ENCODE data around the gene R3HCC1L.

R3HCC1L gene

DNA sequence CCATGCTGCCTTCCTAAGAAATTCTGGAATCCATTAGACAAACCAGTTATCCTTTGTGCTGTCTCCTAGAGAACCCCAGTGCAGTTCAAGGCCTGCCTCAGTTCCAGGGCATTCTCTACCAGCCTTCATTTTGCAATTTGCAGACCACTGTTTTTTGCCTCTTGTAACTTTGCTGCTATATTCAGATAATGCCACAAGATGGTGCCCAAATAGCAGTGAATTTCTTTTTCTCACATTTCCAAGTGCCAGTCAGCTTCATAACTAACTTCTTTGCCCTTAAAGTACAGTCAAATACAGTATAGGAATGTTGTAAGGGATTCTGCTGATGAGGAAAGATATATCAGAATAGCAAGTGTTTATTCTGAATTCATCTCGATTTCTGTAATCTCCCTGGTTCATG, 108.4 kb downstream of the R3HCC1L start:
- TF ChIP-seq, protein P1, sequence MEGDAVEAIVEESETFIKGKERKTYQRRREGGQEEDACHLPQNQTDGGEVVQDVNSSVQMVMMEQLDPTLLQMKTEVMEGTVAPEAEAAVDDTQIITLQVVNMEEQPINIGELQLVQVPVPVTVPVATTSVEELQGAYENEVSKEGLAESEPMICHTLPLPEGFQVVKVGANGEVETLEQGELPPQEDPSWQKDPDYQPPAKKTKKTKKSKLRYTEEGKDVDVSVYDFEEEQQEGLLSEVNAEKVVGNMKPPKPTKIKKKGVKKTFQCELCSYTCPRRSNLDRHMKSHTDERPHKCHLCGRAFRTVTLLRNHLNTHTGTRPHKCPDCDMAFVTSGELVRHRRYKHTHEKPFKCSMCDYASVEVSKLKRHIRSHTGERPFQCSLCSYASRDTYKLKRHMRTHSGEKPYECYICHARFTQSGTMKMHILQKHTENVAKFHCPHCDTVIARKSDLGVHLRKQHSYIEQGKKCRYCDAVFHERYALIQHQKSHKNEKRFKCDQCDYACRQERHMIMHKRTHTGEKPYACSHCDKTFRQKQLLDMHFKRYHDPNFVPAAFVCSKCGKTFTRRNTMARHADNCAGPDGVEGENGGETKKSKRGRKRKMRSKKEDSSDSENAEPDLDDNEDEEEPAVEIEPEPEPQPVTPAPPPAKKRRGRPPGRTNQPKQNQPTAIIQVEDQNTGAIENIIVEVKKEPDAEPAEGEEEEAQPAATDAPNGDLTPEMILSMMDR (IDR thresholded peaks at IDR 0.05; ENCODE audit: poor library complexity, severe bottlenecking) = peak; percentile 49
- DNase-seq (ENCODE audit: low spot score) (no peak), ATAC-seq (ENCODE audit: low read depth) (no peak)

DNA sequence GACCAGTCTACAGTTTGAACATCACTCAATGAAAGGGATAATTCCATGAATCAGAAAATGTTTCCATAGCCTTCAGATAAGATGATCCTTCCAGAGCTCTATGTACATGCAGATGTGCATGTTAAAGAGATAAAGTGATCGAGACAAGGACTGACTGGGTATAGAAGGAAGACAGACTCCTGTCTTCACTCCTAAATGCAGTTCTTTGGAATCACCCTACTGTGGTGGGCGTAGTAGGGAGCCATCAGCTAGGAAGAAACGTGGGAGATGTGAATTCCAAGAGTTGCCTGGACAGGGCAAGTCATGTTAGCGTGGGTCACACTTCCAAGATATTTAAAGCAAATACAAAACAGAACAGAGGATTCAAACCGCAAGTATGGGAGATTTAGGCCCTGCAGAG, 109.7 kb downstream of the R3HCC1L start:
- no peak overlapping the region for H3K4me3 ChIP-seq (ENCODE audit: severe bottlenecking)
- peaks cover 79% of the 10 kb centered on the region for H3K36me3 ChIP-seq (ENCODE audit: low read depth)
- H3K27me3 ChIP-seq (ENCODE audit: insufficient read depth, poor library complexity, severe bottlenecking) = no peaks in the 10 kb centered on the region
- TF ChIP-seq, protein P1 (IDR thresholded peaks at IDR 0.05; ENCODE audit: poor library complexity, severe bottlenecking) = no peak
- H3K4me1 ChIP-seq (ENCODE audit: insufficient read depth, poor library complexity, severe bottlenecking) = no peaks in the 10 kb centered on the region
- DNase-seq (ENCODE audit: low spot score) (no peak), ATAC-seq (ENCODE audit: low read depth) (no peak)
- H3K9me3 ChIP-seq (ENCODE audit: severe bottlenecking) = no peaks in the 10 kb centered on the region
- no peak overlapping the region for H3K27ac ChIP-seq (ENCODE audit: poor library complexity, severe bottlenecking)

More for the DNA sequence above, 108.4 kb downstream of the R3HCC1L start:
- Histone ChIP-seq H3K27me3 (ENCODE audit: insufficient read depth, poor library complexity, severe bottlenecking) (no peaks in the 10 kb centered on the region), H3K27ac (ENCODE audit: poor library complexity, severe bottlenecking) (no peak overlapping the region), H3K4me3 (ENCODE audit: severe bottlenecking) (no peak overlapping the region), H3K4me1 (ENCODE audit: insufficient read depth, poor library complexity, severe bottlenecking) (no peaks in the 10 kb centered on the region), H3K36me3 (ENCODE audit: low read depth) (peaks cover 82% of the 10 kb centered on the region), H3K9me3 (ENCODE audit: severe bottlenecking) (no peaks in the 10 kb centered on the region)

DNA sequence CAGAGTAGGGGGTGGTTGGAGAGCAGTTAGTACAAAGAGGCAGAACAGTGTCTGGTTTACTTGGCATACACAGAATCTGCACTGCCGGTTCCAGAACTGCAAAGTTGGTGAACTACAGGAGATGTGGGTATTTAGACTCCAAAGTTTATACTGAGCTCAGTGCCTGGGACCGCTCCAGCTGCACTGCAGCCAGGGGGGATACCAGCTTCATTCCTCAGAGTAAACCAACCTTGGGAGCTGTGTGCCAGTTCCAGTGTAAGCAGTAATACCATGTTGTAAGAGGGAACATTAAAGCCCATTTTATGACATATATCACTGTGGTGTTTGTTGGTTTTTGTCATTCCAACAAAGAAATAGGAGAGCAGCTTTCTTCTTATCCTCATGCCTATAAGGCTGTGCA, 110.1 kb downstream of the R3HCC1L start:
- H3K27ac ChIP-seq (ENCODE audit: poor library complexity, severe bottlenecking) = no peak overlapping the region
- TF ChIP-seq, protein P1 (IDR thresholded peaks at IDR 0.05; ENCODE audit: poor library complexity, severe bottlenecking) = no peak
- H3K4me3 ChIP-seq (ENCODE audit: severe bottlenecking) = no peak overlapping the region
- H3K9me3 ChIP-seq (ENCODE audit: severe bottlenecking) = no peaks in the 10 kb centered on the region
- H3K4me1 ChIP-seq (ENCODE audit: insufficient read depth, poor library complexity, severe bottlenecking) = no peaks in the 10 kb centered on the region
- no peak for DNase-seq (ENCODE audit: low spot score)
- no peaks in the 10 kb centered on the region for H3K27me3 ChIP-seq (ENCODE audit: insufficient read depth, poor library complexity, severe bottlenecking)
- peaks cover 77% of the 10 kb centered on the region for H3K36me3 ChIP-seq (ENCODE audit: low read depth)
- ATAC-seq (ENCODE audit: low read depth) = no peak

DNA sequence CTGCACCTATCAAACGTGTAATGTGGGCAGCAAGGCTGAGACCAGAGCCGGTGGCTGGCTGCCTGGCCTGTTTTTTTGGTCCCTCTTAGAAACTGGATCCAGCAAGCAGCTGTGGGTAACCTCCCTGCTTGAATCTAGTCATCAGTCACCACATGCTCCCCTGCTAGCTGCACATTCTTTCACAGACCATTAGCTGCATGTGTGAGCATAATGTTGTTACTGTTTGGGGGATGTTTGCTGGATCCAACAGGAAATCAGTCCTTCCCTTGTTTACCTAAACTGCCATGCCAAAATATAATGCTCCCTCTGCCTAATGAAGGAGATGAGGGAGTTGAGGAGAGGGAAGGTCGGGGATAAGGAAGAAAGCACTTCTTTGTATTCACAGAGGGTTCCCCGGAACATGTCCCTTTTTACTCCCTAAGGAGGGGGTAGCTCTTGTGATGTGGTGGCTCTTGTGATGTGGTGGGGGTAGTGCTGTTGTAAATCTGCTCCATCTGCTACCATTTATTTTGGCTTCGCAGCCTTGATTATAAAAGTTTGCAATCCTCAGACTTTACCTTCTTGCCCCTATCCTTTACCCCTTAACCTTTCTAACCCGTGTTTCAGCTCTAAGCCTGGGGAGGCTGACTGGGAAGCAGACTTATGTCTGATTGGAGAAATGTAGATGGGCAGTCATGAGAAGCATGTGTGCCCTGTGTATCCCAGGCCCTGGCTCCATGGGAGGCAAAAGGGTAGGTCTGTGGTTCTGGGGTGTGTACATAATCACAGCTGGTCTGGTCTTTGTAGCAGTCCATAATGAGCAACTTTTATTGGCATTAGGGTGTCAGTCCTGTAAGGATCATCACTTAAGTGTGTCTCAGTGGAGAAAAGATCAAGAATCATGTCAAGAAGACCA, 112.7 kb downstream of the R3HCC1L start:
- no peak overlapping the region for H3K4me3 ChIP-seq (ENCODE audit: severe bottlenecking)
- no peak for ATAC-seq (ENCODE audit: low read depth)
- no peak for DNase-seq (ENCODE audit: low spot score)
- TF ChIP-seq, protein P1 (IDR thresholded peaks at IDR 0.05; ENCODE audit: poor library complexity, severe bottlenecking) = no peak
- peaks cover 56% of the 10 kb centered on the region for H3K36me3 ChIP-seq (ENCODE audit: low read depth)
- H3K9me3 ChIP-seq (ENCODE audit: severe bottlenecking) = no peaks in the 10 kb centered on the region
- no peaks in the 10 kb centered on the region for H3K27me3 ChIP-seq (ENCODE audit: insufficient read depth, poor library complexity, severe bottlenecking)
- H3K27ac ChIP-seq (ENCODE audit: poor library complexity, severe bottlenecking) = no peak overlapping the region
- no peaks in the 10 kb centered on the region for H3K4me1 ChIP-seq (ENCODE audit: insufficient read depth, poor library complexity, severe bottlenecking)

DNA sequence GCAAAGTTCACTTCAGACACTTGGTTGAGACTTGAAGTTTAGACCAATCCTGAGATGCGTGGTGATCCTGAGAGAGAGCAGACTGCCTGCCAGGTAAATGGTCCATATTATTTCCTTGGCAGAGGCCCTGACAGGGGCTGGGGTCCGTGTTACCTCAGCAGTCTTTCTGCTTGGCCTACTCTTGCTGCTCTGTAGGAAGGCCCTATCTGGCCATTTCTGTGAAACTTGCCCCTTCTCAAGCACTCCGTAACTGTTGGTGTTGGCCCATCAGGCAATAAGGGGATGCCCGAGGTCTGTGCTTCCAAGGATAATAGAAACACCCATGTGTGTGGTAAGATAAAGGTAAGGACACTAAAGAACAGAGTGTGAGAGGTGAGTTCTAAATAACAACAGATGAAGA, 113.6 kb downstream of the R3HCC1L start:
- TF ChIP-seq, protein P1 (IDR thresholded peaks at IDR 0.05; ENCODE audit: poor library complexity, severe bottlenecking) = no peak
- Histone ChIP-seq H3K4me3 (ENCODE audit: severe bottlenecking) (no peak overlapping the region), H3K27ac (ENCODE audit: poor library complexity, severe bottlenecking) (no peak overlapping the region), H3K36me3 (ENCODE audit: low read depth) (peaks cover 47% of the 10 kb centered on the region), H3K4me1 (ENCODE audit: insufficient read depth, poor library complexity, severe bottlenecking) (no peaks in the 10 kb centered on the region), H3K9me3 (ENCODE audit: severe bottlenecking) (no peaks in the 10 kb centered on the region), H3K27me3 (ENCODE audit: insufficient read depth, poor library complexity, severe bottlenecking) (no peaks in the 10 kb centered on the region)
- ATAC-seq (ENCODE audit: low read depth) = no peak
- DNase-seq (ENCODE audit: low spot score) = no peak
